ENCODE measurements around the gene DLAT. TPM values are rescaled to one million over a fixed set of nuclear protein-coding genes. Genes with fewer than 3 reads are reported as not detected.

The DLAT gene
- total and polyA plus RNA-seq, 2 experiments from 2014 or later, result 27.9 to 42.1 TPM

DNA sequence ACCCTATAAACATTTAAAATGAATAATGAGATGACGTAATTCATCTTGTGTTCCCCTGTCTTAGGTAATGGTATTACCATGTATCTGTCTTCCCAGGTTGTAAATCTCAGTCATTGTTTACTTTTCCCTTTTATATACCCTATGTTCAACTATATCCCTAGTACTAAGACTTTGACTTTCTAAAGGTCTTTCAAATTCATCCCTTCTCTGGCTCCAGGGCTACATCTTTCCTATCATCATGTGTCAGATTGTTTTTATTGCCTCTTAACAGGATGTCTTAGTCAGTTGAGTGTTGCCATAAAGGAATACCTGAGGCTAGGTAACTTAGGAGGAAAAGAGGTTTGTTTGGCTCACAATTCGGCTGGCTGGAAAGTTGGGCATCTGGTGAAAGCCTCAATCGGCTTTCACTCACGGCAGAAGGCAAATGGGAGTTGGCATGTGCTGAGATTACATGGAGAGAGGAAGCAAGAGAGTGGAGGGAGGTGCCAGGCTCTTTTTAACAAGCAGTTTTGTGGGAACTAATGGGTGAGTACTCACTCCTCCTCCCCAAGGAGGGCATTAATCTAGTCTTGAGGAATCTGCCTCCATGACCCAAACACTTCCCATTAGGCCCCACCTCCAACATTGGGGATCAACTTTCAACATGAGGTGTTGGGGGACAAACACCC lies 11.6 kb upstream of the DLAT start:
- peak; percentile 30 for DNase-seq (ENCODE audit: low spot score)

DNA sequence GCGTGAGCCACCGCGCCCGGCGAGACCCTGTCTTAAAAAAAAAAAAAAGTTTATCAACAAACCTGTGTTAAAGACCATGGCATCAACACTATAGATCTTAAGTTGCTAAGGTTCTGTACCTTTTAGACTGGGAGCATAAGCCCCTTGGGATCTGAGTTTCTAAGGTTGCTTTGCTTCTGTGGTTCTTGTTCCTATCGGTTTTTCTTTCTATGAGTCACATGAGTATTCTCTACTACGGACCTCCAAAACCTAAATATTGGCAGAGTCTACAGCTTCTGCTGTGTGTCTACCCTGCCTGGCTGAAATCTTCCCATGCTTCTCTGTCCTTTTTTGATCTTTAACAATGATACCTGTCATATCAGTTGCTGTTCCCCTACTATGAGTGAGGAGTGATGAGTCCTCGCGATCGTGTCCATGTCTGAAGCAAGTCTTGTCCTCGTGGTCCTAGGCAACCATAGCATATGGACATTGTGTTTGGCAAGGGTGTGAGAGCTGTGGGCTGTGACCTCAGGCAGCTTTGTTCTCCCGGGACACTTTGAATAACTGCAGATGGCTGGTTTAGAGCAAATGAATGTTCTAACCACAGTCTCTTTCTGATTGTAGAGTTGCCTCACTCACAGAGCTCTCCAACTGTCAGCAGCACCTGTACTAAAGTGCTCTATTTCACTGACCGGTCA lies 9.0 kb upstream of the DLAT start:
- H3K27ac ChIP-seq, result peak overlapping the region; percentile 59
- no peaks in the 10 kb centered on the region for H3K36me3 ChIP-seq (replicated peaks; ENCODE audit: insufficient read depth, low read depth)
- no peak for DNase-seq (ENCODE audit: low spot score)
- H3K9me2 ChIP-seq (replicated peaks; ENCODE audit: insufficient read depth), result no peaks in the 10 kb centered on the region
- no peaks in the 10 kb centered on the region for H3K9me3 ChIP-seq (ENCODE audit: low read depth)
- no peak overlapping the region for H2AFZ ChIP-seq
- no peak overlapping the region for H3K4me3 ChIP-seq
- no peaks in the 10 kb centered on the region for H3K79me2 ChIP-seq
- H3K4me1 ChIP-seq (ENCODE audit: insufficient read depth), result no peaks in the 10 kb centered on the region
- TF ChIP-seq, protein P1, sequence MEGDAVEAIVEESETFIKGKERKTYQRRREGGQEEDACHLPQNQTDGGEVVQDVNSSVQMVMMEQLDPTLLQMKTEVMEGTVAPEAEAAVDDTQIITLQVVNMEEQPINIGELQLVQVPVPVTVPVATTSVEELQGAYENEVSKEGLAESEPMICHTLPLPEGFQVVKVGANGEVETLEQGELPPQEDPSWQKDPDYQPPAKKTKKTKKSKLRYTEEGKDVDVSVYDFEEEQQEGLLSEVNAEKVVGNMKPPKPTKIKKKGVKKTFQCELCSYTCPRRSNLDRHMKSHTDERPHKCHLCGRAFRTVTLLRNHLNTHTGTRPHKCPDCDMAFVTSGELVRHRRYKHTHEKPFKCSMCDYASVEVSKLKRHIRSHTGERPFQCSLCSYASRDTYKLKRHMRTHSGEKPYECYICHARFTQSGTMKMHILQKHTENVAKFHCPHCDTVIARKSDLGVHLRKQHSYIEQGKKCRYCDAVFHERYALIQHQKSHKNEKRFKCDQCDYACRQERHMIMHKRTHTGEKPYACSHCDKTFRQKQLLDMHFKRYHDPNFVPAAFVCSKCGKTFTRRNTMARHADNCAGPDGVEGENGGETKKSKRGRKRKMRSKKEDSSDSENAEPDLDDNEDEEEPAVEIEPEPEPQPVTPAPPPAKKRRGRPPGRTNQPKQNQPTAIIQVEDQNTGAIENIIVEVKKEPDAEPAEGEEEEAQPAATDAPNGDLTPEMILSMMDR (IDR thresholded peaks at IDR 0.05; ENCODE audit: poor library complexity), result no peak
- TF ChIP-seq EZH2phosphoT487 (IDR thresholded peaks at IDR 0.05; ENCODE audit: low read depth, severe bottlenecking, unreplicated experiment), result no peak
- no peak for TF ChIP-seq EZH2 (IDR thresholded peaks at IDR 0.05; ENCODE audit: borderline replicate concordance)
- 76% methylated on average over 13 of the region's 13 CpGs for WGBS (ENCODE audit: low lambda C conversion rate, missing lambda C conversion rate)
- H3K4me2 ChIP-seq, result peak overlapping the region; percentile 25
- no peaks in the 10 kb centered on the region for H3K27me3 ChIP-seq
- H4K20me1 ChIP-seq (ENCODE audit: insufficient read depth, poor library complexity, severe bottlenecking), result no peaks in the 10 kb centered on the region

More for the DNA sequence above, 11.6 kb upstream of the DLAT start:
- H3K79me2 ChIP-seq, result no peaks in the 10 kb centered on the region
- no peaks in the 10 kb centered on the region for H3K4me1 ChIP-seq (ENCODE audit: insufficient read depth)
- TF ChIP-seq, protein P1 (IDR thresholded peaks at IDR 0.05; ENCODE audit: poor library complexity), result no peak
- H3K4me3 ChIP-seq, result no peak overlapping the region
- H3K36me3 ChIP-seq (replicated peaks; ENCODE audit: insufficient read depth, low read depth), result no peaks in the 10 kb centered on the region
- H3K27ac ChIP-seq, result peak overlapping the region; percentile 75
- no peaks in the 10 kb centered on the region for H3K9me2 ChIP-seq (replicated peaks; ENCODE audit: insufficient read depth)
- H3K9me3 ChIP-seq (ENCODE audit: low read depth), result no peaks in the 10 kb centered on the region
- no peak overlapping the region for H2AFZ ChIP-seq
- no peak overlapping the region for H3K4me2 ChIP-seq
- H4K20me1 ChIP-seq (ENCODE audit: insufficient read depth, poor library complexity, severe bottlenecking), result no peaks in the 10 kb centered on the region
- 63% methylated on average over 4 of the region's 4 CpGs for WGBS (ENCODE audit: low lambda C conversion rate, missing lambda C conversion rate)
- no peaks in the 10 kb centered on the region for H3K27me3 ChIP-seq

DNA sequence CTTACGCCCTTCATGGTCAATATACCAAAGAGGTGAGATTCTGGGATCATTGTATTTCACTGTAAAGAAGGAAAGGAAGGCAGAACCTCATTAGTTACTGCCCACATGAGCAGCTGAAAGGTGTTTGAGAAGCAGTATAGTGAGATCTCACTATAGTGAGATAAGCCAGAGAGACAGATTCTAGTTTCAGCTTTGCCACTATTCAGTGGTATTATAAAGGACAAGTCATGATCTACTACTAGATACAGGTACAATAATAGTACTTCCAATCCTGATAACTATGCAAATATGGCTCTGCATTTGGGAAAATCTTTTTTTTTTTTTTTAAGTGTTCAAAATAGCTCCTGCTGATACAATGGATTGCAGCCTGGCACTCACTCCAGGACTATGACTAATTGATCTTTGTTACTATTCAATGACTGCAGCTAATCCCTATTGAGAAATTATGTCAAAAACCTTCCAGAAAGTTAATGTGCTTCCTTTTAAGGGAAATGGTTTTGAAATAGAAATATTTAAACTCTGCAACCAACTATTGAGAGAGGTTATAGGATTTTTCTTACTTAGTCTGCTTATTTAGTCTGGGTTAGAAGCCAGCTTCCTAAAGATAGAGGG lies 8.3 kb upstream of the DLAT start:
- no peaks in the 10 kb centered on the region for H3K4me1 ChIP-seq (ENCODE audit: insufficient read depth)
- TF ChIP-seq, protein P1 (IDR thresholded peaks at IDR 0.05; ENCODE audit: poor library complexity), result no peak
- no peak for TF ChIP-seq EZH2phosphoT487 (IDR thresholded peaks at IDR 0.05; ENCODE audit: low read depth, severe bottlenecking, unreplicated experiment)
- no peak for TF ChIP-seq EZH2 (IDR thresholded peaks at IDR 0.05; ENCODE audit: borderline replicate concordance)
- H3K4me3 ChIP-seq, result no peak overlapping the region
- peak overlapping the region; percentile 25 for H3K4me2 ChIP-seq
- no peaks in the 10 kb centered on the region for H3K27me3 ChIP-seq
- H3K9me2 ChIP-seq (replicated peaks; ENCODE audit: insufficient read depth), result no peaks in the 10 kb centered on the region
- H3K36me3 ChIP-seq (replicated peaks; ENCODE audit: insufficient read depth, low read depth), result no peaks in the 10 kb centered on the region
- no peak overlapping the region for H2AFZ ChIP-seq
- WGBS (ENCODE audit: low lambda C conversion rate, missing lambda C conversion rate), result 79% methylated on average over 1 of the region's 1 CpG
- DNase-seq (ENCODE audit: low spot score), result no peak
- no peaks in the 10 kb centered on the region for H3K79me2 ChIP-seq
- no peaks in the 10 kb centered on the region for H3K9me3 ChIP-seq (ENCODE audit: low read depth)
- peak overlapping the region; percentile 59 for H3K27ac ChIP-seq
- no peaks in the 10 kb centered on the region for H4K20me1 ChIP-seq (ENCODE audit: insufficient read depth, poor library complexity, severe bottlenecking)
